IMR-90 (cell line): ENCODE data around the gene TRIM44.

Experiments
- CTCF ChIP-seq: conservative IDR thresholded peaks from 2 replicates; pipeline ENCODE4 v1.5.1; 2012; ENCODE audit warnings: mild to moderate bottlenecking, low read depth, low read length, improper control_type of control experiment
- MXI1 ChIP-seq: IDR thresholded peaks from 2 replicates; pipeline ENCODE4 v1.6.1; 2012; ENCODE audit warnings: low read depth, mild to moderate bottlenecking, low read length, moderate library complexity, borderline replicate concordance
- POLR2A ChIP-seq: IDR thresholded peaks from 2 replicates; pipeline ENCODE4 v1.6.1; 2012; ENCODE audit warnings: mild to moderate bottlenecking, low read depth, low read length
- RAD21 ChIP-seq: IDR thresholded peaks from 2 replicates; pipeline ENCODE4 v1.6.1; 2012; ENCODE audit warnings: low read length, improper control_type of control experiment
- RFX5 ChIP-seq: IDR thresholded peaks from 2 replicates; pipeline ENCODE4 v1.8.0; 2012; ENCODE audit warnings: low read depth, mild to moderate bottlenecking, low read length, moderate library complexity
- SMC3 ChIP-seq: fragments of 150-350 bp; IDR thresholded peaks from 2 replicates; pipeline ENCODE4 v1.6.1; 2016; ENCODE audit warnings: low read depth, mild to moderate bottlenecking, antibody characterized with exemption, low read length, moderate library complexity
- USF2 ChIP-seq: fragments of 150-350 bp; IDR thresholded peaks from 2 replicates; pipeline ENCODE4 v1.6.1; 2017; ENCODE audit warnings: mild to moderate bottlenecking, antibody characterized with exemption, low read length, low read depth

- no peak for TF ChIP-seq RAD21
- TF ChIP-seq USF2, result no peak
- TF ChIP-seq CTCF, result no peak
- TF ChIP-seq MXI1, result no peak
- no peak for TF ChIP-seq POLR2A
- no peak for TF ChIP-seq SMC3
- TF ChIP-seq RFX5, result no peak
Observed at GRCh38 chr11:35746356-35747153, 84.0 kb downstream of the TRIM44 start.
